ENCODE results near the gene MAP7D1.

MAP7D1 gene

GRCh38 chr1:36128126-36128904 lies 27.6 kb upstream of the MAP7D1 start:
- DNase-seq, result no peak

- DNase-seq, result no peak
These were observed 27.1 kb upstream of the MAP7D1 start for GRCh38 chr1:36128905-36129206.

- no peak for DNase-seq
These were observed 23.9 kb upstream of the MAP7D1 start for GRCh38 chr1:36132029-36132428.

- peak; percentile 86 for DNase-seq
These were observed 22.5 kb upstream of the MAP7D1 start for GRCh38 chr1:36133484-36133883.

- peak; percentile 77 for DNase-seq
These were observed 21.9 kb upstream of the MAP7D1 start for GRCh38 chr1:36134031-36134430.

GRCh38 chr1:36134505-36135329 lies 21.2 kb upstream of the MAP7D1 start:
- DNase-seq, result peak; percentile 81

GRCh38 chr1:36135330-36135667 lies 20.7 kb upstream of the MAP7D1 start:
- no peak for DNase-seq

GRCh38 chr1:36135796-36136195 lies 20.2 kb upstream of the MAP7D1 start:
- DNase-seq, result no peak

- DNase-seq, result no peak
These were observed 19.4 kb upstream of the MAP7D1 start for GRCh38 chr1:36136535-36136934.

GRCh38 chr1:36137226-36137625 lies 18.7 kb upstream of the MAP7D1 start:
- DNase-seq, result no peak

- DNase-seq, result no peak
These were observed 18.2 kb upstream of the MAP7D1 start for GRCh38 chr1:36137776-36138175.

- no peak for DNase-seq
These were observed 16.4 kb upstream of the MAP7D1 start for GRCh38 chr1:36139521-36139920.

GRCh38 chr1:36142121-36142520 lies 13.8 kb upstream of the MAP7D1 start:
- DNase-seq, result no peak

- no peak for DNase-seq
These were observed 12.5 kb upstream of the MAP7D1 start for GRCh38 chr1:36143424-36143823.

- no peak for DNase-seq
These were observed 11.5 kb upstream of the MAP7D1 start for GRCh38 chr1:36144413-36144812.

GRCh38 chr1:36148821-36149236 lies 7.1 kb upstream of the MAP7D1 start:
- DNase-seq, result peak; percentile 66

- peak; percentile 100 for DNase-seq
These were observed 6.6 kb upstream of the MAP7D1 start, which contains the start of gene TRAPPC3 for GRCh38 chr1:36149237-36149972. TSS of gene TRAPPC3 (minus strand) at chr1:36149486. CDS start at chr1:36149378, 108 bp downstream.

- no peak for DNase-seq
These were observed 6.0 kb upstream of the MAP7D1 start for GRCh38 chr1:36149973-36150295.

GRCh38 chr1:36150296-36151133 lies 5.4 kb upstream of the MAP7D1 start:
- peak; percentile 93 for DNase-seq

GRCh38 chr1:36151134-36151844 lies 4.7 kb upstream of the MAP7D1 start:
- no peak for DNase-seq

GRCh38 chr1:36151845-36152203 lies 4.1 kb upstream of the MAP7D1 start:
- no peak for DNase-seq

- no peak for DNase-seq
These were observed 2.5 kb upstream of the MAP7D1 start for GRCh38 chr1:36153476-36153875.

Measured in left hindlimb (tissue), 1 donor.